Kasumi-1 (cell line): ENCODE measurements around the gene FZR1.
"Not testable (repeated sequence)": the region's sequence is repeated elsewhere in the genome, so short reads cannot be mapped to it uniquely, and the experiment has no call there.

Experiments used
- DNase-seq, 2 experiments: peaks; one replicate each; lab custom pipeline; 2025; lab: John Stamatoyannopoulos, UW

The FZR1 gene

GRCh38 chr19:3573858-3574637, 67.9 kb downstream of the FZR1 start:
- peak; percentile 97 for DNase-seq

GRCh38 chr19:3575260-3575741, 69.2 kb downstream of the FZR1 start:
- DNase-seq, result peak; percentile 15 to 42

DNA sequence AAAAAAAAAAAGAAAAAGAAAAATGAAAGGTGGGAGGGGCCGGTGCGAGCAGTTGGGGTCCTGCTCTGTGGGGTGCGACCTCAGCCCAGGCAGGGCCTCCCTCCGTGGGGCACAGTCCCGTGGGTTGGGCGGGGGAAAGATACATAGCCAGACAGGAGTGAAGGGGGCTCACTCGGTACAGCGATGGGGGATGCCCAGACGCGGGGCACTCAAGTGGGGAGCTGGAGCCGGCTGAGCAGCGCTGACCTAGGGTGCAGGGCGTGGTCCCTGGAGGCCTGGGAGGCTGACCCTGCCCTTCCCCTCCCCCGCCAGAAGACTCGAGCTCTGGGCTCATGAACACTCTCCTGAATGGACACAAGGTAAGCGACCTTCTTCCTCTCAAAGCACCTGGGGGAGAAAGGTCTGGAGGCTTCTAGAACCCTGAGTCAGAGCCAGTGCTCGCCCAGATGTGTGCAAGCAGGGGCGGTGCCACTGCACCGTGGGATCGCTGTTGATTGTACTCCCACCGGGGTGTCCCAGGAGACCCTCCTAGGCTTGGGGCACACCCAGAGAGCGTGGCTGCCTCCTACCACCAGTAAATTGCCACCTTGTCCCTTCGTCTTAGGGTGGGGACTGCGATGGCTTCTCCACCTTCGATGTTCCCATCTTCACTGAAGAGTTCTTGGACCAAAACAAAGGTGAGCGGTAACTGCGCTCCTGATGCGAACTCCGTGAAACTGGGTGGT, 70.0 kb downstream of the FZR1 start:
- DNase-seq, result no peak

- DNase-seq, result no peak
Measured at GRCh38 chr19:3576696-3577443, 70.8 kb downstream of the FZR1 start.

DNA sequence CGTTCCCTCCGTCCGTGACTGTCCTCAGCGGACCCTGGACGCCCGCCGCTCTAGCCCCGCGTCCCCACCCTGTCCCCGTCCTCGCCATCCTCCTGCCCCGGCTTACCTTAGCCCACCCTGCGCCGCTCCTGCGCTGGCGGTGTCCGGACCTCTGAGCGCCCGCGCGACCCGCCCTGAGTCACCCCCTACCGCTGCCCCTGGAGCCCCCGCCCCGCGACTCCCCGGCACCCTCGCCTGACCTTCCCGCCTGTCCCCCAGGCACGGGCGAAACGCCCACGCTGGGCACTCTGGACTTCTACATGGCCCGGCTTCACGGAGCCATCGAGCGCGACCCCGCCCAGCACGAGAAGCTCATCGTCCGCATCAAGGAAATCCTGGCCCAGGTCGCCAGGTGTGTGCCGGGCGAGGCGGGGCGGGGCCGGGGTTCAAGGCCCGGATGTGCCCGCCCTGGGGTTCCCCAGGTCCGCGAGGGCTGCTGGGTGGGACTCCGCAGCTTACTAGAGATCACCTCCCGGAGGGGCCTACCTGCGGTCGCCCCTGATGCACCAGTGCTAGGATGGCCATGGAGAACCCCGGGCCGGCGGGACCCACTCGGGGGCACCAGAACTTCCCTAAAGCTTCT, 71.7 kb downstream of the FZR1 start:
- no peak for DNase-seq

GRCh38 chr19:3578390-3578789, 72.3 kb downstream of the FZR1 start:
- no peak for DNase-seq

- no peak for DNase-seq
Measured at GRCh38 chr19:3580156-3580934, 74.2 kb downstream of the FZR1 start.

DNA sequence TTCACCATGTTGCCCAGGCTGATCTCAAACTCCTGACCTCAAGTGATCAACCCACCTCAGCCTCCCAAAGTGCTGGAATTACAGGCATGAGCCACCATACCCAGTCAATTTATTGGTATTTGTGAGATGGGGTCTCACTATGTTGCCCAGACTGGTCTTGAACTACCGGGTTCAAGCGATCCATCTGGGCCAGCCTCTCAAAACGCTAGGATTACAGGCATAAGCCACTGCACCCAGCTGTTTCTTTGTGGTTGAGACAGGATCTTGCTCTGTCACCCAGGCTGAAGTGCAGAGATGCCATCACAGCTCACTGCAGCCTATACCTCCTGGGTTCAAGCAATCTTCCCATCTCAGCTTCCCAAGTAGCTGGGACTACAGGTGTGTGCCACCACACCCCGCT, 75.7 kb downstream of the FZR1 start:
- DNase-seq, result not testable (repeated sequence)

DNA sequence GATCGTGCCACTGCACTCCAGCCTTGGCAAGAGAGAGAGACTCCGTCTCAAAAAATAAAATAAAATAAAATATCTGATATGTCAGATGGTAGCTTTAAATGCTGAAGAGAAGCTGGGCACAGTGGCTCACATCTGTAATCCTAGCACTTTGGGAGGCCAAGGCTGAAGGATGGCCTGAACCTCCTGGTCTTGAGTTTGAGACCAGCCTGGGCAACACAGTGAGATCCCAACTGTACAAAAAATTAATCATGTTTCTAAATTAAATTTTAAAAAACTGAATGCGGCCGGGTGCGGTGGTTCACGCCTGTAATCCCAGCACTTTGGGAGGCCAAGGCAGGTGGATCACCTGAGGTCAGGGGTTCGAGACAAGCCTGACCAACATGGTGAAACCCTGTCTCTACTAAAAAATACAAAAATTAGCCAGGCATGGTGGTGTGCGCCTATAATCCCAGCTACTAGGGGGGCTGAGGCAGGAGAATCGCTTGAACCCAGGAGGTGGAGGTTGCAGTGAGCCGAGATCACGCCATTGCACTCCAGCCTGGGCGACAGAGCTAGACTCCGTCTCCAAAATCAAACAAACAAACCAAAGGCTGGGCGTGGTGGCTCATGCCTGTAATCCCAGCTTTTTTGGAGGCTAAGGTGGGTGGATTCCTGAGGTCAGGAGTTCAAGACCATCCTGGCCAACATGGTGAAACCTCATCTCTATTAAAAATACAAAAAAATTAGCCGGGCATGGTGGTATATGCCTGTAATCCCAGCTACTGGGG, 78.1 kb downstream of the FZR1 start:
- not testable (repeated sequence) for DNase-seq

GRCh38 chr19:3585301-3586126, 79.4 kb downstream of the FZR1 start, which contains the start of gene GIPC3:
Gene GIPC3, plus strand, starts transcription at chr19:3585478. Its CDS starts 120 bp downstream, at chr19:3585598.
- DNase-seq, result no peak

GRCh38 chr19:3586127-3586626, 80.1 kb downstream of the FZR1 start:
- peak in 1 of 2 experiments; percentile 38 for DNase-seq

GRCh38 chr19:3586707-3587346, 80.7 kb downstream of the FZR1 start:
- no peak for DNase-seq
